Measurements from ENCODE around the gene CTDSPL.

- TF ChIP-seq CTCF (conservative IDR thresholded peaks at IDR 0.05; ENCODE audit: low read depth, low read length) (no peak), EZH2 (IDR thresholded peaks at IDR 0.05; ENCODE audit: low read length, unreplicated experiment) (no peak), EZH2phosphoT487 (IDR thresholded peaks at IDR 0.05; ENCODE audit: borderline replicate concordance, low read length) (no peak)
These were observed 144.8 kb downstream of the CTDSPL start for GRCh38 chr3:38006445-38006995.
